GM19238 (cell line): Measurements from ENCODE around the gene NAALADL1.
A peak's percentile ranks its signal among the peaks of the same experiment; 100 is the strongest.

Source experiments
- DNase-seq: peaks from one replicate; pipeline ENCODE4 v3.0.0; 2011; ENCODE audit warnings: low spot score; ENCODE audit not compliant: insufficient read length

Gene NAALADL1

GRCh38 chr11:65083134-65083833 lies 24.9 kb upstream of the NAALADL1 start:
- DNase-seq: no peak

- no peak for DNase-seq
Observed at GRCh38 chr11:65078786-65079342, 20.5 kb upstream of the NAALADL1 start.

- peak; percentile 57 for DNase-seq
Observed at GRCh38 chr11:65078151-65078550, 19.8 kb upstream of the NAALADL1 start.

- no peak for DNase-seq
Observed at GRCh38 chr11:65077451-65077850, 19.1 kb upstream of the NAALADL1 start.

GRCh38 chr11:65072631-65072966 lies 14.2 kb upstream of the NAALADL1 start:
- no peak for DNase-seq

GRCh38 chr11:65071907-65072630 lies 13.7 kb upstream of the NAALADL1 start:
- DNase-seq: no peak

- no peak for DNase-seq
Observed at GRCh38 chr11:65069217-65069616, 10.9 kb upstream of the NAALADL1 start.

- no peak for DNase-seq
Observed at GRCh38 chr11:65067446-65067845, 9.1 kb upstream of the NAALADL1 start.

GRCh38 chr11:65066805-65067291 lies 8.5 kb upstream of the NAALADL1 start:
- no peak for DNase-seq

- no peak for DNase-seq
Observed at GRCh38 chr11:65066315-65066714, 8.0 kb upstream of the NAALADL1 start.

GRCh38 chr11:65065851-65066250 lies 7.5 kb upstream of the NAALADL1 start:
- no peak for DNase-seq

GRCh38 chr11:65064847-65065240 lies 6.5 kb upstream of the NAALADL1 start:
- DNase-seq: no peak

GRCh38 chr11:65063532-65063931 lies 5.2 kb upstream of the NAALADL1 start:
- DNase-seq: no peak

GRCh38 chr11:65060913-65061408 lies 2.6 kb upstream of the NAALADL1 start:
- no peak for DNase-seq

- no peak for DNase-seq
Observed at GRCh38 chr11:65059959-65060824, 1.8 kb upstream of the NAALADL1 start.

GRCh38 chr11:65059523-65059922 lies 1.2 kb upstream of the NAALADL1 start:
- DNase-seq: no peak

- no peak for DNase-seq
Observed at GRCh38 chr11:65058012-65058411, 341 bp downstream of the NAALADL1 start.

- DNase-seq: no peak
Observed at GRCh38 chr11:65057526-65057925, 827 bp downstream of the NAALADL1 start.

GRCh38 chr11:65056999-65057398 lies 1.4 kb downstream of the NAALADL1 start:
- DNase-seq: no peak

- peak; percentile 36 for DNase-seq
Observed at GRCh38 chr11:65055538-65055937, 2.8 kb downstream of the NAALADL1 start.

- DNase-seq: peak; percentile 44
Observed at GRCh38 chr11:65053827-65054508, 4.4 kb downstream of the NAALADL1 start.
